Pancreas (tissue), 10 donors: ENCODE data around the gene PITPNC1. TPM values are rescaled to one million over a fixed set of nuclear protein-coding genes. Genes with fewer than 3 reads are reported as not detected.
"Not testable (repeated sequence)": the region's sequence is repeated elsewhere in the genome, so short reads cannot be mapped to it uniquely, and the experiment has no call there.

Experiments
- ATAC-seq, 4 donors: fragments of 200-7000 bp; cut with Tn5 transposase; one replicate each; pipeline versions ENCODE4 v1.8.0 to v1.9.1; 2020; ENCODE audit warnings: mild to moderate bottlenecking in 4 of 4, moderate library complexity in 4 of 4
- DNase-seq, 6 donors: peaks; one replicate each; pipeline ENCODE4 v3.0.0-alpha.2; 2020
- FAIRE-seq: peaks from 2 replicates; lab custom pipeline; 2012; peaks lifted over from hg19 to GRCh38; lab: Jason Lieb, UNC
- H3K27ac ChIP-seq, 4 donors: fragments of 200-600 bp; sonication (generic); 1 replicate in 3 of 4; 2 replicates in 1 of 4; pipeline versions ENCODE4 v1.5.0 to v1.8.0; 2020
- H3K27me3 ChIP-seq, 4 donors: fragments of 200-600 bp; one replicate each; pipeline ENCODE4 v1.8.0; 2021
- H3K36me3 ChIP-seq, 3 donors: fragments of 200-600 bp; sonication (generic) in 1 of 3; one replicate each; pipeline versions ENCODE4 v1.5.0 to v1.8.0; 2020 to 2021
- H3K4me1 ChIP-seq, 3 donors: fragments of 200-600 bp; one replicate each; pipeline ENCODE4 v1.8.0; 2021
- H3K4me3 ChIP-seq, 4 donors: fragments of 200-600 bp; sonication (generic) in 2 of 4; one replicate each; pipeline versions ENCODE4 v1.5.0 to v1.8.0; 2020 to 2021
- H3K9me3 ChIP-seq, 4 donors: fragments of 200-600 bp; one replicate each; pipeline ENCODE4 v1.8.0; 2021
- WGBS, 2 donors: extraction: QIAGEN DNeasy Blood & Tissue Kit; methylation state at CpG; one replicate each; pipeline ENCODE4 v1.1.7; 2013; 5-methylcytosine and 5-hydroxymethylcytosine counted together
- intact Hi-C, 3 donors: fragments of 100-400 bp; cut with DNase I; formaldehyde crosslinking; loops; one replicate each; pipeline versions ENCODE4 v1.11.1 to v1.14.2; 2022
- polyA plus RNA-seq, 2 donors: library from polyadenylated mRNA; stranded (reverse); fragments of 200-250 nt; gene quantifications; one replicate each; pipeline ENCODE4 v1.2.3, GENCODE V29; 2013
- total RNA-seq, 6 donors: library from RNA; stranded (reverse); fragmentation: NEBNext Ultra II Directional in 4 of 6; extraction: Animal tissue kit (Norgen Biotek cat#: 25700) in 4 of 6; gene quantifications; one replicate each; pipeline versions ENCODE4 v1.2.1 to v1.2.4, GENCODE V29; 2021 to 2023
- TF ChIP-seq, protein P1 (sequence below), 4 donors: fragments of 200-600 bp; sonication (generic) in 3 of 4; IDR thresholded peaks; one replicate each; pipeline versions ENCODE4 v1.5.0 to v1.8.0; 2021; ENCODE audit warnings: antibody characterized with exemption in 4 of 4
- donor health status: healthy with polysubstance abuse.
- donor health status: DM: no; HTN: no; CAD: no; lungs with moderate emphysema.
- donor health status: DM: no; HTN: no; CAD: no.
- donor health status: control.
- donor health status: control.
- donor health status: Bipolar disorder and iron deficiency.
- donor health status: DM: yes; HTN: yes; CAD: no.
- donor health status: DM: no; HTN: no; CAD: no.
- donor health status: DM: no; HTN: no; CAD: no.
- donor health status: DM: yes; HTN: yes; CAD: no.

The PITPNC1 gene
- total and polyA plus RNA-seq, 8 donors = 9.5 to 28.8 (median 24.4) TPM

DNA sequence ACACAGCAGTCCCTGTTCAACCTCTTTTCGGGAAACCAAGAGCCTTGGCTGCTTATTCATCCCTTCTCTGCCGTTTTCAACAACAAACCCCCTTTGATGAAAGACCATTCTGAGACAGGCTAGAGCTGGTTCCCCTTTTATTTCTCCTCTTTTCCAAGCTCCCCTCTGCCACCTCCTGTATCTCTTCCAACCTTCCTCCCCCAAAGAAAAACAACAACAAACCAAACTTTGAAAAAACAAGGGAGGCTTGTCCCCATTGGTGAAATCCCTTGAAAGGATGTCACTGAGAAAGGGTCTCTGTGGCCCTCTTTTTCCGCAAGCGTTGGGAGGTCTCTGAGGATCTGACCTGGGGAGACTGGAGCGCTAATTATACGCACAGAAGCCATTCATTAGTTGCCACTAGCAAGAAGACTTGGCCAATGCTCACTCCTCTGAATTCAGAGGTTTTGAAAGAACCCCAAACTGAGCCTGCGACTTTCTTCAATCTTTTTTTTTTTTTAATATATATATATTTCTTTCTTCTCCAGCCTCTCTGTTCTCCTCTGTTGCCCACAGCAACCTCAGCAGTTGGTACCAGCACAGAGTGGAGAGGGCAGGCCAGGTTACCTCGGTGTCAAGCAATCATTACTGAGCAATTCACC, 101.4 kb downstream of the PITPNC1 start:
- Histone ChIP-seq H3K4me1 (peaks cover 0 to 7% (median 3%) of the 10 kb centered on the region in 3 donors), H3K27me3 (no peaks in the 10 kb centered on the region), H3K36me3 (no peaks in the 10 kb centered on the region), H3K4me3 (no peak overlapping the region), H3K9me3 (no peaks in the 10 kb centered on the region), H3K27ac (no peak overlapping the region)
- no peak for ATAC-seq
- TF ChIP-seq, protein P1, sequence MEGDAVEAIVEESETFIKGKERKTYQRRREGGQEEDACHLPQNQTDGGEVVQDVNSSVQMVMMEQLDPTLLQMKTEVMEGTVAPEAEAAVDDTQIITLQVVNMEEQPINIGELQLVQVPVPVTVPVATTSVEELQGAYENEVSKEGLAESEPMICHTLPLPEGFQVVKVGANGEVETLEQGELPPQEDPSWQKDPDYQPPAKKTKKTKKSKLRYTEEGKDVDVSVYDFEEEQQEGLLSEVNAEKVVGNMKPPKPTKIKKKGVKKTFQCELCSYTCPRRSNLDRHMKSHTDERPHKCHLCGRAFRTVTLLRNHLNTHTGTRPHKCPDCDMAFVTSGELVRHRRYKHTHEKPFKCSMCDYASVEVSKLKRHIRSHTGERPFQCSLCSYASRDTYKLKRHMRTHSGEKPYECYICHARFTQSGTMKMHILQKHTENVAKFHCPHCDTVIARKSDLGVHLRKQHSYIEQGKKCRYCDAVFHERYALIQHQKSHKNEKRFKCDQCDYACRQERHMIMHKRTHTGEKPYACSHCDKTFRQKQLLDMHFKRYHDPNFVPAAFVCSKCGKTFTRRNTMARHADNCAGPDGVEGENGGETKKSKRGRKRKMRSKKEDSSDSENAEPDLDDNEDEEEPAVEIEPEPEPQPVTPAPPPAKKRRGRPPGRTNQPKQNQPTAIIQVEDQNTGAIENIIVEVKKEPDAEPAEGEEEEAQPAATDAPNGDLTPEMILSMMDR (IDR thresholded peaks at IDR 0.05) = no peak
- FAIRE-seq = no peak
- 79 to 90% methylated on average over 8 of the region's 8 CpGs for WGBS, 2 donors
- no peak for DNase-seq
- intact Hi-C loops = loop anchor here in 2 of 3 donors (5.0 to 10.0 kb wide), 2 partner anchors 84 to 101 kb away; partner anchors contain the start of gene PITPNC1 (in 1 of the 2)

DNA sequence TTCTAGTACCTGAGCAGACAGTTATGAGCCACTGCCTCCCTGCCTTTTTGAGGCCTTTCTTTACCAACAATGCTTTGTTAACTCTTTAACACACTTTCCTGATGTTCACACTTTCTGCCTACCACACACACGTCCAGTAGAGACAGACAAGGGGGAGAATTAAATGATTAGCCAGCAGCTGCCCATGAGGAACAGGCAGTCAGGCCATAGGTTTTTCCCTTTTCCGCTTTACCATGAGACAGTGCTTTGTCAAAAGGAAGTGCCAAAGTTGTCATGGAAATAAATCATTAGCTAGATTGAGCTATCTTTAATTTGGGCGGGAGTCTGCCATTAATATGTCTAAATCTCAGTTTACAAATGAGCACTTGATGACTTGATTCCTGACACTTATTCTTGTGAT, 102.1 kb downstream of the PITPNC1 start:
- intact Hi-C loops = loop anchor here in 2 of 3 donors (5.0 to 10.0 kb wide), 2 partner anchors 84 to 102 kb away; partner anchors contain the start of gene PITPNC1 (in 1 of the 2)
- ATAC-seq (no peak), FAIRE-seq (no peak)

DNA sequence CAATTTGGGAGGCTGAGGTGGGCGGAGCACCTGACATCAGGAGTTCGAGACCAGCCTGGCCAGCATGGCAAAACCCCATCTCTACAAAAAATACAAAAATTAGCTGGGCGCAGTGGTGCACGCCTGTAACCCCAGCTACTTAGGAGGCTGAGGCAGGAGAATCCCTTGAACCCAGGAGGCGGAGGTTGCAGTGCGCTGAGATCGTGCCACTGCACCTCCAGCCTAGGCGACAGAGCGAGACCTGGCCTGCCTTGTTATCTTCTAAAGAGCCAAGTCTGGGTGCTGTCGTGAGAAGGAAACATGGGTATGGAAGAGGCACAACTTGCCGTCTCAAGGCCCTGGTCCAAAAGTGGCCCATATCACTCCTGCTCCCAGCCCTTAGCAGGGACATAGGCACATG, 103.9 kb downstream of the PITPNC1 start:
- not testable (repeated sequence) for H3K4me3 ChIP-seq

More for the DNA sequence above, 102.1 kb downstream of the PITPNC1 start:
- no peak for DNase-seq
- Histone ChIP-seq H3K27me3 (no peaks in the 10 kb centered on the region), H3K36me3 (no peaks in the 10 kb centered on the region), H3K9me3 (no peaks in the 10 kb centered on the region), H3K27ac (no peak overlapping the region), H3K4me3 (no peak overlapping the region), H3K4me1 (peaks cover 0 to 7% (median 3%) of the 10 kb centered on the region in 3 donors)
- WGBS, 2 donors = 58 to 62% methylated on average over 3 of the region's 3 CpGs
- TF ChIP-seq, protein P1 (IDR thresholded peaks at IDR 0.05) = no peak

DNA sequence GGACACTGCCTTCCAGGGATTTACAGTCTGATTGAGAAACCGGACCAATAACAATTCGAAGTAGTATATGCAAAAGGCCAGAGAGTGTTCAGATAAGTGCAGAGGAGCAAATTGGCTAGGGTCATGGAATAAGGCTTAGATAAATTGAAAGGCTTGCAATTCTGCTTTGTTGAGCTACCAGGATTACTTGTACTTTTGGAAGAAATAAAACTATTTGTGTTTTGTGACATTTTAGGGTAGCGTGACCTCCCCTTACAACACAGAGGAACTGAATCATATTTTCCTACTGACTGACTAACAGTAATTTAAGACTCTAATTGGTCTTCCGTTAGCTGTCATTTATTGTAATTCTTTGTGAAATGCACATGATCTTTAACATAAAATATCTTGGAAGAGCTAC, 104.7 kb downstream of the PITPNC1 start:
- intact Hi-C loops = no loop called here
- H3K36me3 ChIP-seq = no peaks in the 10 kb centered on the region
- WGBS, 2 donors = 79% methylated on average over 4 of the region's 4 CpGs
- no peak overlapping the region for H3K27ac ChIP-seq
- H3K9me3 ChIP-seq = no peaks in the 10 kb centered on the region
- no peak for FAIRE-seq
- H3K27me3 ChIP-seq = no peaks in the 10 kb centered on the region
- TF ChIP-seq, protein P1 (IDR thresholded peaks at IDR 0.05) = no peak
- DNase-seq = no peak
- no peak for ATAC-seq
- no peaks in the 10 kb centered on the region for H3K4me1 ChIP-seq
- H3K4me3 ChIP-seq = no peak overlapping the region

More for the DNA sequence above, 103.9 kb downstream of the PITPNC1 start:
- H3K4me1 ChIP-seq, ATAC-seq, FAIRE-seq, H3K9me3 ChIP-seq, intact Hi-C loops, H3K27me3 ChIP-seq, H3K27ac ChIP-seq, DNase-seq, H3K36me3 ChIP-seq: not testable (repeated sequence)
- 97 to 98% methylated on average over 11 of the region's 11 CpGs for WGBS, 2 donors

DNA sequence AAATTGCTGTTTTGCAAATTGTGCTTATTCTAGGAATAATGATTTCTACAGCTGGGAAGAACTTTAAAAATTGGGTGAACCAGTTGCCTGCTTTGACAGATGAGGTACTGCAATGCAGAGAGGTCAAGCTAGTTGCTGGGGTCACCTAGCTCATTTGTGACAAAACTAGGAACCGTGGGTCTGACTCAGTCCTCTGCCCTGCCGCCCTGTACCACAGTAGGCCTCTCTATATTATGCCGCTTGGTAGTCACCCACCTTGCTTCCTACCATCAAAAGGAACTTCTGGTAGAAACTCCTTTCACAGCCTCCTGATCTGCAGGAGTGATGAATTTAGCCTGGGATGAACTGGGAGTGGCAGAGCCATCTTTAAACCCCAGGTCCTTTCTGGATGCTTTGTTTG, 105.7 kb downstream of the PITPNC1 start:
- no peaks in the 10 kb centered on the region for H3K27me3 ChIP-seq
- no peaks in the 10 kb centered on the region for H3K4me1 ChIP-seq
- no peak overlapping the region for H3K27ac ChIP-seq
- TF ChIP-seq, protein P1 (IDR thresholded peaks at IDR 0.05) = no peak
- DNase-seq (no peak), ATAC-seq (no peak), FAIRE-seq (no peak)
- no peak overlapping the region for H3K4me3 ChIP-seq
- 97 to 98% methylated on average over 3 of the region's 3 CpGs for WGBS, 2 donors
- intact Hi-C loops = no loop called here
- no peaks in the 10 kb centered on the region for H3K36me3 ChIP-seq
- no peaks in the 10 kb centered on the region for H3K9me3 ChIP-seq
